Kidney (tissue), 14 donors: Measurements from ENCODE around the gene CCDC12. TPM values are rescaled to one million over a fixed set of nuclear protein-coding genes. Genes with fewer than 3 reads are reported as not detected.

Experiments used
- DNase-seq, 5 donors: peaks; one replicate each; pipeline ENCODE4 v3.0.0-alpha.2; 2013 to 2020
- FAIRE-seq: peaks from 2 replicates; lab custom pipeline; 2012; peaks lifted over from hg19 to GRCh38; lab: Jason Lieb, UNC
- H3K27ac ChIP-seq, 2 donors: one replicate each; pipeline ENCODE4 v1.7.0; 2013; ENCODE audit warnings: low read depth in 2 of 2, low read length in 2 of 2, inconsistent platforms in 1 of 2
- H3K27me3 ChIP-seq: one replicate; pipeline ENCODE4 v1.7.1; 2013; ENCODE audit warnings: low read length, inconsistent platforms; ENCODE audit not compliant: control insufficient read depth, insufficient read depth
- H3K36me3 ChIP-seq, 3 donors: one replicate each; pipeline versions ENCODE4 v1.7.0 to v1.7.1; 2013; ENCODE audit warnings: low read length in 3 of 3, control low read depth in 1 of 3, inconsistent platforms in 1 of 3; ENCODE audit not compliant: insufficient read depth in 3 of 3, control insufficient read depth in 2 of 3
- H3K4me1 ChIP-seq, 3 donors: one replicate each; pipeline versions ENCODE4 v1.7.0 to v1.7.1; 2013; ENCODE audit warnings: low read length in 3 of 3, inconsistent platforms in 1 of 3, low read depth in 1 of 3; ENCODE audit not compliant: control insufficient read depth in 2 of 3, insufficient read depth in 2 of 3
- H3K4me3 ChIP-seq, 3 donors: one replicate each; pipeline versions ENCODE4 v1.7.0 to v1.8.1; 2013; ENCODE audit warnings: low read length in 3 of 3, control low read depth in 1 of 3, inconsistent platforms in 1 of 3
- H3K9ac ChIP-seq, 3 donors: one replicate each; pipeline versions ENCODE4 v1.7.0 to v1.7.1; 2013; ENCODE audit warnings: low read length in 3 of 3, control low read depth in 1 of 3, inconsistent platforms in 1 of 3
- H3K9me3 ChIP-seq, 3 donors: one replicate each; pipeline versions ENCODE4 v1.7.0 to v1.7.1; 2013; ENCODE audit warnings: low read length in 3 of 3, control low read depth in 1 of 3, inconsistent platforms in 1 of 3; ENCODE audit not compliant: control insufficient read depth in 2 of 3, insufficient read depth in 1 of 3
- intact Hi-C: fragments of 100-400 bp; cut with DNase I; formaldehyde crosslinking; loops from one replicate; pipeline ENCODE4 v1.11.1; 2022
- polyA plus RNA-seq: library from polyadenylated mRNA; stranded (reverse); fragments of 350-450 nt; fragmentation: Illumina TruSeq; extraction: RNeasy Lipid Tissue Mini Kit (QIAGEN cat#74804); gene quantifications from one replicate; pipeline ENCODE4 v1.2.3, GENCODE V29; 2014; ENCODE audit warnings: low read depth, low replicate concordance; ENCODE audit not compliant: insufficient read depth
- total RNA-seq: library from RNA; stranded (reverse); fragmentation: NEBNext Ultra II Directional; extraction: Animal tissue kit (Norgen Biotek cat#: 25700); gene quantifications from one replicate; pipeline ENCODE4 v1.2.1, GENCODE V29; 2021
- TF ChIP-seq, protein P1 (sequence below): IDR thresholded peaks from 3 replicates; pipeline ENCODE4 v1.5.1; 2012; ENCODE audit warnings: mild to moderate bottlenecking, moderate library complexity, borderline replicate concordance; ENCODE audit not compliant: insufficient read depth; ENCODE audit errors: extremely low read depth
- donor health status: control.
- donor health status: control.
- donor health status: control.
- donor health status: control.
- donor health status: control.
- donor health status: DM: yes; HTN: yes; CAD: no.
- donor health status: Normal renal cell carcinoma (clear cell type).

CCDC12 gene
- total and polyA plus RNA-seq, 2 donors from 2014 or later: 59.7 to 85.6 TPM

DNA sequence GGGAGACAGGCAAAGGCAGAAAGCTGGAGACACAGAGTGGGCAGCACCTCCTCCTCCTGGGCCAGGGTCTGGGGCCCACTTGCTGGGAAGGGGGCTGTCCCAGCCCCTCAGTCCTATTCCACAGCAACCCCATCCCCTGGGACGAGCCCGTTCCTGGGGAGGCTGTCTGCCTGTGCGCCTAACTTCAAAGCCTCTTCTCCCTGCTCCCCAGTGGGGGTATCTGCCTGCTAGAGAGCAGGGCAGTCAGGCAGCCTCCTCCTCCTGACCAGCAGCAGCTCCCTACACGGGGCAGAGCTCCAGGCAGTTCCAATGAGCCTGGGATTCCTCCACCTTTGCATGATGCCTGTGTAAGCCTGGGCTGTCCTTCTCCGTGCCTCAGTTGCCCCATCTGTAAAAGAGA is 92.1 kb downstream of the CCDC12 start:
- peak overlapping the region in 2 of 3 donors; percentile 95 to 96 for H3K9ac ChIP-seq
- FAIRE-seq: no peak

GRCh38 chr3:46883830-46884185 is 92.7 kb downstream of the CCDC12 start:
- TF ChIP-seq, protein P1, sequence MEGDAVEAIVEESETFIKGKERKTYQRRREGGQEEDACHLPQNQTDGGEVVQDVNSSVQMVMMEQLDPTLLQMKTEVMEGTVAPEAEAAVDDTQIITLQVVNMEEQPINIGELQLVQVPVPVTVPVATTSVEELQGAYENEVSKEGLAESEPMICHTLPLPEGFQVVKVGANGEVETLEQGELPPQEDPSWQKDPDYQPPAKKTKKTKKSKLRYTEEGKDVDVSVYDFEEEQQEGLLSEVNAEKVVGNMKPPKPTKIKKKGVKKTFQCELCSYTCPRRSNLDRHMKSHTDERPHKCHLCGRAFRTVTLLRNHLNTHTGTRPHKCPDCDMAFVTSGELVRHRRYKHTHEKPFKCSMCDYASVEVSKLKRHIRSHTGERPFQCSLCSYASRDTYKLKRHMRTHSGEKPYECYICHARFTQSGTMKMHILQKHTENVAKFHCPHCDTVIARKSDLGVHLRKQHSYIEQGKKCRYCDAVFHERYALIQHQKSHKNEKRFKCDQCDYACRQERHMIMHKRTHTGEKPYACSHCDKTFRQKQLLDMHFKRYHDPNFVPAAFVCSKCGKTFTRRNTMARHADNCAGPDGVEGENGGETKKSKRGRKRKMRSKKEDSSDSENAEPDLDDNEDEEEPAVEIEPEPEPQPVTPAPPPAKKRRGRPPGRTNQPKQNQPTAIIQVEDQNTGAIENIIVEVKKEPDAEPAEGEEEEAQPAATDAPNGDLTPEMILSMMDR: no peak
- H3K27me3 ChIP-seq: no peaks in the 10 kb centered on the region
- intact Hi-C loops: no loop called here
- no peak for FAIRE-seq
- no peaks in the 10 kb centered on the region for H3K36me3 ChIP-seq
- no peak for DNase-seq
- peak overlapping the region; percentile 1 to 96 (median 95) for H3K9ac ChIP-seq
- no peaks in the 10 kb centered on the region for H3K9me3 ChIP-seq
- H3K27ac ChIP-seq: peak overlapping the region; percentile 90 to 94
- peaks cover 3 to 30% (median 15%) of the 10 kb centered on the region in 3 donors for H3K4me1 ChIP-seq
- H3K4me3 ChIP-seq: peak overlapping the region; percentile 61 to 87 (median 86)

More for the DNA sequence above, 92.1 kb downstream of the CCDC12 start:
- Histone ChIP-seq H3K36me3 (no peaks in the 10 kb centered on the region), H3K27me3 (no peaks in the 10 kb centered on the region), H3K4me3 (peak overlapping the region; percentile 61 to 87 (median 86)), H3K27ac (peak overlapping the region; percentile 90 to 94), H3K9me3 (no peaks in the 10 kb centered on the region), H3K4me1 (peaks cover 3 to 35% (median 15%) of the 10 kb centered on the region in 3 donors)
- intact Hi-C loops: no loop called here
- TF ChIP-seq, protein P1: no peak
- DNase-seq: no peak

DNA sequence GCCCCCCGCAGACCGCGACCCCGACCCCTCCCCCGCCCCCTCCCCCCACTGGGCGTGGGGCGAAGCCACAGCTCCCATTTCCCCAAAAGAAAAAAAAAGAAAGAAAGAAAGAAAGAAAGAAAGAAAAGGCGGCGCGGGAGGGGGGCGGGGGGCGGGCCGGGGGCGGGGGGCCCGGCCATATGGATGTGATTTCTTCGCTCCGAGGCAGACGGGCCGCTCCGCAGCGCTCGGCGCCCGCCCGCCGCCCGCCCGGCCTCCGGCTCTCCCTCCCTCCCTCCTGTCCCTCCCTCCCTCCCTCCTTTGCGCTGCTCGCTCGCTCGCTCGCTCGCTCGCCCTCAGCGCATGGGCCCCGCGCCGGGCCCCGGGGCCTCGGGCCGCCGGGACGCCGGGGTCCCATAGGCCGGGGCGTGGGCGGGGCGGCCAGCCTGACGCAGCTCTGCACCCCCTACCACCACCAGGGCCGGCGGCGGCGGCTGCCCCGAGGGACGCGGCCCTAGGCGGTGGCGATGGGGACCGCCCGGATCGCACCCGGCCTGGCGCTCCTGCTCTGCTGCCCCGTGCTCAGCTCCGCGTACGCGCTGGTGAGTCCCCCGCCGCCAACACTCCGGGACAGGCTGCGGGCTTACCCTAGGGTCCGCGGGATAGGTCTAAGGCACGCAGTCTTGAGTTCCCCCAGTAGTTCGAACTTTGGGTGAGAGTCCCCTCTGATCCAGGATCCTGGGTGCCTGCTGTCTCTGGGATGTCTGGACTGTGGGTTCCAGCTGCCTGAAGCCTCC is 93.3 kb downstream of the CCDC12 start:
- intact Hi-C loops: no loop called here
- peak overlapping the region; percentile 96 to 100 for H3K27ac ChIP-seq
- peak overlapping the region; percentile 1 to 96 (median 95) for H3K9ac ChIP-seq
- TF ChIP-seq, protein P1: no peak
- FAIRE-seq (no peak), DNase-seq (peak in 3 of 5 donors; percentile 58 to 77 (median 61))
- no peaks in the 10 kb centered on the region for H3K9me3 ChIP-seq
- H3K36me3 ChIP-seq: no peaks in the 10 kb centered on the region
- H3K4me1 ChIP-seq: peaks cover 3 to 35% (median 16%) of the 10 kb centered on the region in 3 donors
- H3K27me3 ChIP-seq: no peaks in the 10 kb centered on the region
- H3K4me3 ChIP-seq: peak overlapping the region; percentile 61 to 87 (median 86)
